Activated naive CD4-positive, alpha-beta T cell treated with anti-CD3 and anti-CD28 coated beads, Interleukin-2, amount 50 U/mL, for 16 hours (primary cell): ENCODE data around the gene CT45A9.
"Not testable (repeated sequence)": the region's sequence is repeated elsewhere in the genome, so short reads cannot be mapped to it uniquely, and the experiment has no call there.

Experiments
- DNase-seq: peaks from one replicate; pipeline ENCODE4 v3.0.0-alpha.2; 2020

CT45A9 gene

GRCh38 chrX:135871712-135872111 is at the start of gene CT45A9:
CT45A9 (minus strand) TSS chrX:135871812; CDS start chrX:135868061, 3,751 bp downstream.
- DNase-seq: not testable (repeated sequence)

- not testable (repeated sequence) for DNase-seq
Observed at GRCh38 chrX:135920516-135920915, 48.9 kb upstream of the CT45A9 start.

GRCh38 chrX:135914404-135914803 is 42.8 kb upstream of the CT45A9 start:
- no peak for DNase-seq

- DNase-seq: no peak
Observed at GRCh38 chrX:135910251-135910650, 38.6 kb upstream of the CT45A9 start.

- DNase-seq: no peak
Observed at GRCh38 chrX:135893294-135893817, 21.7 kb upstream of the CT45A9 start, which contains the start of the genes CT45A10 and SAGE1. CT45A10 (minus strand) TSS chrX:135893444; CDS start chrX:135885344, 8,100 bp downstream. SAGE1 (plus strand) TSS chrX:135893716; CDS start chrX:135896243, 2,527 bp downstream.

GRCh38 chrX:135892781-135893180 is 21.2 kb upstream of the CT45A9 start:
- no peak for DNase-seq

GRCh38 chrX:135890087-135890585 is 18.5 kb upstream of the CT45A9 start:
- DNase-seq: no peak

- DNase-seq: not testable (repeated sequence)
Observed at GRCh38 chrX:135888976-135889375, 17.4 kb upstream of the CT45A9 start.

- not testable (repeated sequence) for DNase-seq
Observed at GRCh38 chrX:135888230-135888629, 16.6 kb upstream of the CT45A9 start.

GRCh38 chrX:135882741-135883140 is 11.1 kb upstream of the CT45A9 start:
- not testable (repeated sequence) for DNase-seq

GRCh38 chrX:135854438-135854837 is 17.2 kb downstream of the CT45A9 start, which contains the start of gene CT45A8:
CT45A8 (minus strand) TSS chrX:135854538; CDS start chrX:135850783, 3,755 bp downstream.
- not testable (repeated sequence) for DNase-seq

GRCh38 chrX:135837180-135837579 is 34.4 kb downstream of the CT45A9 start, which contains the start of gene CT45A7:
CT45A7 (minus strand) TSS chrX:135837280; CDS start chrX:135833533, 3,747 bp downstream.
- DNase-seq: not testable (repeated sequence)

GRCh38 chrX:135819912-135820311 is 51.7 kb downstream of the CT45A9 start, which contains the start of gene CT45A2:
CT45A2 (minus strand) TSS chrX:135820012; CDS start chrX:135816265, 3,747 bp downstream.
- not testable (repeated sequence) for DNase-seq
